Measurements from ENCODE around the gene RFX3. TPM values are rescaled to one million over a fixed set of nuclear protein-coding genes. Genes with fewer than 3 reads are reported as not detected.

The RFX3 gene
- total RNA-seq, 4 donors from 2014 or later = 0.91 to 6.5 (median 3.3) TPM

DNA sequence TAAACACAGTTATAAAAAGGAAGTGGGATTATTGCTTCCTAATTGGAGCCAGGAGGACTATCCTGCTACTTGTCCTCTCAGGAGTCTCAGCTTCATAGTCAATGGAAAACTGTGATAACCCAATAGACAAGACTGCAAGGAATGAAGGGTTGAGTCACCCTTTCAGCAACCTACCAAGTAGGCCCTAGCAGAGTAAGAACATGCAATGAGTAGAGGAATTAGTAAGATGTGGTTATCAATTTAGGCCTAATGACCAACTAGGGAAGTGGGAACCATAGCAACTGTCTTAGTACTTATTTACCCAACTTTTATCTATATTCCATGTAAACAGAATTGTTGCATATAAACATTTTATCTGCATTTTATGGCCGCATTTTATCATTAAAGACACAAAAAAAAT is 310.1 kb downstream of the RFX3 start:
- H3K4me3 ChIP-seq = no peak overlapping the region
- H3K4me1 ChIP-seq = no peaks in the 10 kb centered on the region
- no peak for DNase-seq
- H3K27me3 ChIP-seq = no peaks in the 10 kb centered on the region
- H3K27ac ChIP-seq = no peak overlapping the region
- H3K36me3 ChIP-seq = no peaks in the 10 kb centered on the region
- H3K9me3 ChIP-seq = no peaks in the 10 kb centered on the region
- TF ChIP-seq, protein P1, sequence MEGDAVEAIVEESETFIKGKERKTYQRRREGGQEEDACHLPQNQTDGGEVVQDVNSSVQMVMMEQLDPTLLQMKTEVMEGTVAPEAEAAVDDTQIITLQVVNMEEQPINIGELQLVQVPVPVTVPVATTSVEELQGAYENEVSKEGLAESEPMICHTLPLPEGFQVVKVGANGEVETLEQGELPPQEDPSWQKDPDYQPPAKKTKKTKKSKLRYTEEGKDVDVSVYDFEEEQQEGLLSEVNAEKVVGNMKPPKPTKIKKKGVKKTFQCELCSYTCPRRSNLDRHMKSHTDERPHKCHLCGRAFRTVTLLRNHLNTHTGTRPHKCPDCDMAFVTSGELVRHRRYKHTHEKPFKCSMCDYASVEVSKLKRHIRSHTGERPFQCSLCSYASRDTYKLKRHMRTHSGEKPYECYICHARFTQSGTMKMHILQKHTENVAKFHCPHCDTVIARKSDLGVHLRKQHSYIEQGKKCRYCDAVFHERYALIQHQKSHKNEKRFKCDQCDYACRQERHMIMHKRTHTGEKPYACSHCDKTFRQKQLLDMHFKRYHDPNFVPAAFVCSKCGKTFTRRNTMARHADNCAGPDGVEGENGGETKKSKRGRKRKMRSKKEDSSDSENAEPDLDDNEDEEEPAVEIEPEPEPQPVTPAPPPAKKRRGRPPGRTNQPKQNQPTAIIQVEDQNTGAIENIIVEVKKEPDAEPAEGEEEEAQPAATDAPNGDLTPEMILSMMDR (IDR thresholded peaks at IDR 0.05) = no peak
- TF ChIP-seq POLR2A (IDR thresholded peaks at IDR 0.05) = no peak
- 63 to 72% methylated on average over 1 of the region's 1 CpG for WGBS, 2 donors
- intact Hi-C loops (cut with DNase I) = no loop called here

DNA sequence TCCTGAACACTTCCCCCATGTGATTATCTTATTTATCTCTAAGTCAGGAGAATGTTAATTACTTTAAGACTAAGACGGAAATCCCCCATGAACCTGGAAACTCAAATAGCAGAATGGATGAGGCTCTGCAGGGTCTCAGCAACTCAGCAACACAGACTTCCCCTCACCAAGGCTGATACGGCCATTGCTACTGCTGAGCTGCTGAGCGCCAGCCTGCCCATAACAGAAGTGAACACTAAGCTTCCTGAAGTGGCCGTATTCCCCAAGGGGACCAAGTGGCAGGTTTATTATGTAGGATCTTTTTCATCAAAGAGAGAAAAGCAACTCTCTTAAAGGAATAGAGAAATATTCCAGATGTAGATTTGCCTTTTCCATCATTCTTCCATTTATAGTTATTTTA is 311.1 kb downstream of the RFX3 start:
- Histone ChIP-seq H3K27ac (no peak overlapping the region), H3K9me3 (no peaks in the 10 kb centered on the region), H3K4me1 (no peaks in the 10 kb centered on the region), H3K27me3 (no peaks in the 10 kb centered on the region), H3K36me3 (no peaks in the 10 kb centered on the region), H3K4me3 (no peak overlapping the region)
- 48 to 52% methylated on average over 4 of the region's 4 CpGs for WGBS, 2 donors
- TF ChIP-seq, protein P1 (IDR thresholded peaks at IDR 0.05) = no peak
- no peak for TF ChIP-seq POLR2A (IDR thresholded peaks at IDR 0.05)
- intact Hi-C loops (cut with DNase I) = no loop called here
- DNase-seq = no peak

DNA sequence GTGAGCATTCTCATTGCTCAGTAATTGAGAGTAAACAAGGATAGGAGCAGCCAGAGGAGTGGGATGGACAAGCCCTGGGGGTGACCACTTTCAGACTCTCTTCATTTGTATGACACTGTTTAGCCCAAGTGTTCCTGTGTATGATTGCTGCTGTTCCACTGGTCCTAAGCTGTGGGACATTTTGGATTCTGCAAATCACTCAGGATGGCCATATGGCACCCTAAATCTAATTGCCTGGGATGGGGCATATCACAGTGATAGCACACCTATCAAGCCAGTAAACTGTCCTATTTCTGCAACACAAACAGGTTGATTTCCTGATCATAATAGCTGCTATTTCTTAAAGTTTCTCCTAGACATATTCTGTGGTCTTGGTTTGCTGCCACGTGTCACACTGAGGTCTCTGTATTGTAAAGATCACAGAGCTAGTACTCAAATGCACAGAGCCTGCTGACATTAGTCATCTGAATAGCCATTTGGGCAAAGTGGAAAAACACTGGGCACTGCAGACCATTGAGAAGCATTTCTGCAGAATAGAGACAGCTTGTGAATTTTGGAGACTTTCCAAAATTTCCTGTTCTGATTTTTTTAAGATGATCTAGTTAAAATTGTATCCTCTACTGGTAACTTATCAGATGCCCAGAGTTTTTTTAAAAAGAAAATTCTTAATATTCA is 320.2 kb downstream of the RFX3 start:
- no peaks in the 10 kb centered on the region for H3K36me3 ChIP-seq
- 67 to 80% methylated on average over 1 of the region's 1 CpG for WGBS, 2 donors
- H3K27ac ChIP-seq = no peak overlapping the region
- H3K4me1 ChIP-seq = no peaks in the 10 kb centered on the region
- no peak for DNase-seq
- TF ChIP-seq, protein P1 (IDR thresholded peaks at IDR 0.05) = no peak
- TF ChIP-seq POLR2A (IDR thresholded peaks at IDR 0.05) = no peak
- H3K9me3 ChIP-seq = no peaks in the 10 kb centered on the region
- intact Hi-C loops (cut with DNase I) = no loop called here
- H3K27me3 ChIP-seq = no peaks in the 10 kb centered on the region
- no peak overlapping the region for H3K4me3 ChIP-seq

DNA sequence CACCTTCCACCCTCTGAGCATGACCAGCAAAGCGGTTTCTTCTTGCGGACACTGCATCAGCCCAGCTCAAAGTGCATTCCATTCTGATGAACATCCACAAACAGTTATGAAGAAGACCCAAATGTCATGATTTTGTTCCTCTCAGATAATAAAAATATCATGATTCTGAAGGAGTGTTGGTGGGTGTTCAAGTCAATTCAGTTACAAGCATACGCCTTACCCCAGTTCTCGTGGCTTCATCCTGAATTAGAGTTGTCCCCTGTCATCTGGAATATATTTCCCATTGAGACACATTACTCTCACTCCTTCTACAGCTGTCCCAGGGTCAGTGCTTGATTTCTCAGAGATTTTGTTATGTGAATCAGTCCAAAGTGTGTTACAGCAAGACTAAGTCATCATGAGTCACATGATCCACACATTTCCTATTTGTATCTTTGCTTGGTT is 325.4 kb downstream of the RFX3 start:
- H3K4me3 ChIP-seq = no peak overlapping the region
- no peaks in the 10 kb centered on the region for H3K9me3 ChIP-seq
- no peaks in the 10 kb centered on the region for H3K36me3 ChIP-seq
- WGBS, 2 donors = 79 to 93% methylated on average over 4 of the region's 4 CpGs
- H3K27me3 ChIP-seq = no peaks in the 10 kb centered on the region
- no peak overlapping the region for H3K27ac ChIP-seq
- intact Hi-C loops (cut with DNase I) = no loop called here
- DNase-seq = no peak
- TF ChIP-seq, protein P1 (IDR thresholded peaks at IDR 0.05) = no peak
- no peak for TF ChIP-seq POLR2A (IDR thresholded peaks at IDR 0.05)
- H3K4me1 ChIP-seq = no peaks in the 10 kb centered on the region

DNA sequence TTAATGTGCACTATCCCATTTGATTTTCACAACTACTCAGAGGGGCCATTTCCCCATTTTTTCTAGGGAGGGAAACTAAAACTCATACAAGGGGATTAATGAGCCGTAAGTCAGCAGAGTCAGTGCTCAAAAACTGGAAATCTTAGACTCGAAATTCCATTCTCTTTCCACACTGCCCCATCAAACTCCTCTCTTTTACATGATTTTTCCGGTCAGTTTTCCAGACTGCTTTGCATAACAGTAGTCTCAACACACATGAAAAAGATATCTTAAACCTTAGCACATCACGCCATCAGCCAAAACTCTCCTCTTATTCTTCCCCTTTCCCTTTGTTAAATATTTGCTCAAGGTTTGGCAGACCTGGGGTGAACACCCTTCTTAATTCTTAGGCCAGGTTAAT is 332.0 kb downstream of the RFX3 start:
- Histone ChIP-seq H3K36me3 (no peaks in the 10 kb centered on the region), H3K4me1 (no peaks in the 10 kb centered on the region), H3K4me3 (no peak overlapping the region), H3K27ac (no peak overlapping the region), H3K9me3 (no peaks in the 10 kb centered on the region), H3K27me3 (no peaks in the 10 kb centered on the region)
- 57 to 63% methylated on average over 4 of the region's 4 CpGs for WGBS, 2 donors
- intact Hi-C loops (cut with DNase I) = no loop called here
- TF ChIP-seq, protein P1 (IDR thresholded peaks at IDR 0.05) = no peak
- no peak for TF ChIP-seq POLR2A (IDR thresholded peaks at IDR 0.05)
- DNase-seq = no peak

Measured in esophagus squamous epithelium (tissue), 5 donors.